Urothelium cell line (cell line): Measurements from ENCODE around the gene SELENOI.
"Not testable (repeated sequence)": the region's sequence is repeated elsewhere in the genome, so short reads cannot be mapped to it uniquely, and the experiment has no call there.

Experiments
- DNase-seq: peaks from one replicate; pipeline ENCODE4 v3.0.0; 2011; ENCODE audit warnings: low spot score, mixed read lengths
- FAIRE-seq: peaks from 2 replicates; lab custom pipeline; 2011; peaks lifted over from hg19 to GRCh38; lab: Jason Lieb, UNC

SELENOI gene

GRCh38 chr2:26355038-26355995 lies 9.4 kb downstream of the SELENOI start:
- DNase-seq (peak; percentile 80), FAIRE-seq (no peak)

GRCh38 chr2:26356111-26356510 lies 10.2 kb downstream of the SELENOI start:
- FAIRE-seq, result no peak
- no peak for DNase-seq

DNA sequence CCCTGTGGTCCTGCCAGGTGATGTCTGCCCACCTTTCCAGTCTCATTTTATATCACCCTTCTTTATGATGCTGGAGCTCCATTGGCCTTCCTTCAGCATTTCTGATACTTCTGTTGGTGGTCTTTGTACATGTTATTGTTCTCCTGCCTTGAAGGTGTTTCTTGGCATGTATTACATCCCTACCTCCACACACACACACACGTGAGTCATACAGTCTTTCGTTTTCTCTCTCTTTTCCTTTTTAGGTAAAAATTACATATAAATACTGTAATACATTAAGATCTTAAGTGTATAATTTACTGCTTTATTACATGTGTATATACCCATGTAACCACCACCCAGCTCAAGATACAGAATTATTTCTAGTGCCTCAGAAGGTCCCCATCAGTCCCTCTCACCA lies 10.8 kb downstream of the SELENOI start:
- DNase-seq (no peak), FAIRE-seq (no peak)

DNA sequence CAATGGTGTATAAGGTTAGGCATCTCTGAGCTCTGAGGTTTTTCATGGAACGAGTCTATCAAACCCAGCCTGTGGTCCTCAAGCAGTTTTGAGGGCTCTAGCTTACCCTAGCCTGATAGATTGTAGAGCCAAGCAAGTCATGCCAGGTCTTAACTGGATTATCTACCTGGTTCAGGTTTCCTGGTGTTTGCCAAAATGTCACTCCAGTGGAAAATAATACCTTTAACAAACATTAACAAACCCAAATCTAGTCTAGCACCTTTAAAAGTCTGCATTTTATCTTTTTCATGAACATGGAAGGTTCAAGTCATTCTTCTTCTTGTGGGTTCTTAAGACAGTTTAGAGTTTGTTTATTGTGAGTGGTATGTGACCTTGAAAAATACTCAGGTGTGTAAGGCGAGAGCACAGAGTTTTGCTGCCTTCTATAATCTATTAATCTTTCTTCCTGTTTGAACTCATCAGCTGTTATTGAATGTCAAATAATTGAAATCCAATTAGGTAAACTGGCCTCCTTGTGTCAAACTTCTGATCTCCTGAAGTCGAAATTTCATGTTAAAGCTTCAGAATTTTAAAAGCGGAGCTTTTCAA lies 14.0 kb downstream of the SELENOI start:
- FAIRE-seq (no peak), DNase-seq (no peak)

- FAIRE-seq, result no peak
- DNase-seq, result no peak
These were observed 17.4 kb downstream of the SELENOI start for GRCh38 chr2:26363323-26363722.

DNA sequence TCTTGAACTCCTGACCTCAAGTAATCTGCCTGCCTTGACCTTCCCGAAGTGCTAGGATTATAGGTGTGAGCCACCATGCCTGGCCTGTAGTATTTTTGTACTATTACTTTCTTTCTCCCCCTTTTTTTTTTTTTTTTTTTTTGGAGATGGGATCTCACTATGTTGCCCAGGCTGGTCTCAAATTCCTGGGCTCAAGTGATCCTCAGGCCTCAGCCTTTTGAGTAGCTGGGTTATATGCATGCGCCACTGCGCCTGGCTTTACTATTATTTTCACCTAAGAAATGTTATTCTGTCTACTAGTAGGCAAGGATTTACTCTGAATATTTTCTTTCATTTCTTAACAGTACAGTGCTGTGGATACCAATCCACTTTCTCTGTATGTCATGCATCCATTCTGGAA lies 18.0 kb downstream of the SELENOI start:
- no peak for DNase-seq
- FAIRE-seq, result no peak

DNA sequence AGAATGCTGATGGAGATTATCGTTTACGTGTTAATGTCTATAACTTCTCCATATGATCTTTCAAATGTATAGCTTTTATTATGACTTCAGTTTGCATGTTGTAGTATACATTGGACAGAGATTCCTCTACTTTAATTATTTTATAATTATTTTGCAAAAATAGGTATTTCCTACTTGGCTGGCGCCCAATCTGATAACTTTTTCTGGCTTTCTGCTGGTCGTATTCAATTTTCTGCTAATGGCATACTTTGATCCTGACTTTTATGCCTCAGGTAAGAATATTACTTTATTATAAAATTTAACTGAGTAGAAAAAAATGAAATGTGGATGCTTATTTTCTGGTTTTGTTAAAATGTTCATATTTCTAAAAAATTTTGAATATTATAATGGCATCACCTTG lies 18.7 kb downstream of the SELENOI start:
- FAIRE-seq (no peak), DNase-seq (no peak)

DNA sequence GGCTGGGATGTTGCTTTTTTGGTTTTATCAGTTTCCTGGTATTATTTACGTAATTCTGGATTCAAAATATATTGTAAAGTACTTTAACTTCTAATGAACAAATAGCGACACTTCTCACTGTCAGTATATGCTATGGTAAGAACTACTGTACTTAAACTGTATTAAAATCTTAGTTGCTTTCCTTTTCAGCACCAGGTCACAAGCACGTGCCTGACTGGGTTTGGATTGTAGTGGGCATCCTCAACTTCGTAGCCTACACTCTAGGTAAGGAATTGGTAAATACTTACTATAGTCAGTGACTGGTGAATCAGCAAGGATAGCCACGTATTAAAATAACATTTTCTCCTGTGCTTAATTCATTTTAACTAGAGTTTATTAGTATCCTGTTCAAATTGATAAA lies 21.0 kb downstream of the SELENOI start:
- DNase-seq (no peak), FAIRE-seq (no peak)

GRCh38 chr2:26369664-26370063 lies 23.7 kb downstream of the SELENOI start:
- FAIRE-seq, result not testable (repeated sequence)

DNA sequence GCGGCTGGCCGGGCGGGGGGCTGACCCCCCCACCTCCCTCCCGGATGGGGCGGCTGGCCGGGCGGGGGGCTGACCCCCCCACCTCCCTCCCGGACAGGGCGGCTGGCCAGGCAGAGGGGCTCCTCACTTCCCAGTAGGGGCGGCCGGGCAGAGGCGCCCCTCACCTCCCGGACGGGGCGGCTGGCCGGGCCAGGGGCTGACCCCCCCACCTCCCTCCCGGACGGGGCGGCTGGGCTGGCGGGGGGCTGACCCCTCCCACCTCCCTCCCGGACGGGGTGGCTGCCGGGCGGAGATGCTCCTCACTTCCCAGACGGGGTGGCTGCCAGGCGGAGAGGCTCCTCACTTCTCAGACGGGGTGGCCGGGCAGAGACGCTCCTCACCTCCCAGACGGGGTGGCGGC lies 25.0 kb downstream of the SELENOI start:
- FAIRE-seq, result not testable (repeated sequence)

More at GRCh38 chr2:26369664-26370063, 23.7 kb downstream of the SELENOI start:
- not testable (repeated sequence) for DNase-seq

GRCh38 chr2:26376799-26377198 lies 30.9 kb downstream of the SELENOI start:
- no peak for FAIRE-seq

More for the DNA sequence above, 25.0 kb downstream of the SELENOI start:
- not testable (repeated sequence) for DNase-seq

DNA sequence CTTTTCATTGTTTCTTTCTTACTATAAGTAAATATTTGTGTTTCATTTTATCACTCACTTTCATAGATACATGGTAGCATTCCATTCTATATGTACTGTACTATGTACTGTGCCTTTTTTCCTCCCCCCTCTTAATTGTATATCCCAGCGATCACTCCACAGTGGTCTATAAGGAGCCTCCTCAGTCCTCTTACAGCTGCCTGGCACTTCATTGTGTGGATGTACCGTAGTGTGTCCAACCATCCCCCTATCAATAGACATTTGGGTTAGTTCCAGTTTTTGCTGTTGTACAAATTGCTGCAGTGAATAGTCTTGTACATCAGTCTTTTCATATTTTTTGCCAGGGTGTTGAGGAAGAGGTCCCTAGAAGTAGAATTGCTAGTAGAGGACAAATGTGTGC lies 34.3 kb downstream of the SELENOI start:
- no peak for DNase-seq
- no peak for FAIRE-seq

More at GRCh38 chr2:26376799-26377198, 30.9 kb downstream of the SELENOI start:
- DNase-seq, result no peak

GRCh38 chr2:26382564-26382963 lies 36.6 kb downstream of the SELENOI start:
- DNase-seq, result no peak
- FAIRE-seq, result no peak

- no peak for FAIRE-seq
- DNase-seq, result no peak
These were observed 38.2 kb downstream of the SELENOI start for GRCh38 chr2:26384183-26384582.

GRCh38 chr2:26384597-26384996 lies 38.7 kb downstream of the SELENOI start:
- FAIRE-seq (no peak), DNase-seq (no peak)

DNA sequence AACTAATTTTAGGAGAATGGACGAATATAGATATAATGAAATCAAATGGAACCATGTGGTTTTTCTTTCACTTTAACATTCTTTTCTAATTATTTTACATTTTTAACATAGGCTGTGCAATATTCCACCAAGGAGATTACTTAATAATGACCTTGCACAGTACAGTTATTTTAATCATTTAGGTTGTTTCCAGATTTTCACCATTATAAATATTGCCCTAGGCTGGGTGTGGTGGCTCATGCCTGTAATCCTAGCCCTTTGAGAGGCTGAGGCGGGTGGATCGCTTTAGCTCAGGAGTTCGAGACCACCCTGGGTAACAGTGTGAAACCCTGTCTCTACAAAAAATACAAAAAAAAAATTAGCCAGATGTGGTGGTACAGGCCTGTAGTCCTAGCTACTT lies 41.2 kb downstream of the SELENOI start:
- DNase-seq (no peak), FAIRE-seq (no peak)

- peak; percentile 30 for FAIRE-seq
These were observed 48.8 kb downstream of the SELENOI start for GRCh38 chr2:26394694-26395093.

DNA sequence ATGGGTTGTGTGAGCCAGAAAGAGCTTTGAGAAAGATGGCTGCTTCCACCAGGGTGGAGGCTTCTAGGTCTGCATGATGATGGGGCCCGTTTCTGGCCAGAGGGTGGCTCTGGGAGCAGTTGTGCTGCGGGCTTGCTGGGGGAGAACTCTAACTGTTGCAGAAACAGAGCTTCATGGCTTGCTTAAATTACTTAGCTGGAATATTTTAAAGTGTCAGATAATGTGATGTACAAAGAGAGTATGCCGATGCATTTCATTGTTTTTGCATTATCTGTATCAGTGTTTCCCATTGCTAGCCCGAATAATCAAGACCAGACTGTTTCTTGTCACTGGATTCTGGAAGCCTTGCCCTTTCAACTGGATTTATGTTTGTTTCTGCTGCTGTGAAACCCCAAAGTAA lies 49.5 kb downstream of the SELENOI start:
- no peak for DNase-seq
- FAIRE-seq, result no peak

More at GRCh38 chr2:26394694-26395093, 48.8 kb downstream of the SELENOI start:
- no peak for DNase-seq

- FAIRE-seq (no peak), DNase-seq (no peak)
These were observed 50.9 kb downstream of the SELENOI start for GRCh38 chr2:26396734-26397298.

- DNase-seq, result no peak
- FAIRE-seq, result no peak
These were observed 53.9 kb downstream of the SELENOI start for GRCh38 chr2:26399771-26400376.

DNA sequence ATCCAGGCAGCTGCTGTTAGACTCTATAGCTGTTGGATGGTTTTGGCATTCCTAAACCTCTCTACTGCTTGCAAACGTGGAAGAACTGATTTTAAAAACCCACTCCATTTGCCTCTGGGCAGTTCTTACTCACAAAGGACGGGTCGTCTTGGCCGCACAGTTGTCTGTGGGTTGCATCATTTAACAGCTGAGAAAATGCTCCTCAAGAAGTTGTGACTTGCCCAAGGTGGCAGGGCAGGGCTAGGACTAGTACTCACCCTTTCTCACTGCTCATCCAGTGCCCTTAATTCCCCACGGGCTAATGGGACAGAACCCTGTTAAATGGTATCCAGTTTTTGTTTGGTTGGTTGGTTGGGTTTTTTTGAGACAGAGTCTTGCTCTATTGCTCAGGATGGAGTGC lies 54.8 kb downstream of the SELENOI start:
- no peak for FAIRE-seq
- DNase-seq, result no peak
